GM18858 (cell line): ENCODE results near the gene OR10C1.

ENCODE experiments used
- ATAC-seq: cut with Tn5 transposase; IDR thresholded peaks from one replicate; pipeline ENCODE4 v1.9.1; 2021; ENCODE audit not compliant: unreplicated experiment

The OR10C1 gene

GRCh38 chr6:29477923-29478450 is 38.9 kb downstream of the OR10C1 start:
- no peak for ATAC-seq

GRCh38 chr6:29478740-29479139 is 39.6 kb downstream of the OR10C1 start:
- no peak for ATAC-seq

- no peak for ATAC-seq
Measured at GRCh38 chr6:29479560-29479959, 40.5 kb downstream of the OR10C1 start.

GRCh38 chr6:29483186-29483585 is 44.1 kb downstream of the OR10C1 start:
- ATAC-seq = no peak

- ATAC-seq = no peak
Measured at GRCh38 chr6:29483735-29484134, 44.6 kb downstream of the OR10C1 start.

- no peak for ATAC-seq
Measured at GRCh38 chr6:29486577-29486976, 47.5 kb downstream of the OR10C1 start.

- no peak for ATAC-seq
Measured at GRCh38 chr6:29487131-29487530, 48.0 kb downstream of the OR10C1 start.

GRCh38 chr6:29487660-29488059 is 48.6 kb downstream of the OR10C1 start, which contains the start of gene MAS1L:
Gene MAS1L, minus strand, starts transcription at chr6:29487956. Its CDS starts 54 bp downstream, at chr6:29487902.
- no peak for ATAC-seq

- ATAC-seq = no peak
Measured at GRCh38 chr6:29488874-29489273, 49.8 kb downstream of the OR10C1 start.

- no peak for ATAC-seq
Measured at GRCh38 chr6:29489286-29489685, 50.2 kb downstream of the OR10C1 start.

GRCh38 chr6:29490055-29490454 is 50.9 kb downstream of the OR10C1 start:
- no peak for ATAC-seq

- no peak for ATAC-seq
Measured at GRCh38 chr6:29490552-29490951, 51.4 kb downstream of the OR10C1 start.
